Measurements from ENCODE around the gene PPP1R12B.

DNA sequence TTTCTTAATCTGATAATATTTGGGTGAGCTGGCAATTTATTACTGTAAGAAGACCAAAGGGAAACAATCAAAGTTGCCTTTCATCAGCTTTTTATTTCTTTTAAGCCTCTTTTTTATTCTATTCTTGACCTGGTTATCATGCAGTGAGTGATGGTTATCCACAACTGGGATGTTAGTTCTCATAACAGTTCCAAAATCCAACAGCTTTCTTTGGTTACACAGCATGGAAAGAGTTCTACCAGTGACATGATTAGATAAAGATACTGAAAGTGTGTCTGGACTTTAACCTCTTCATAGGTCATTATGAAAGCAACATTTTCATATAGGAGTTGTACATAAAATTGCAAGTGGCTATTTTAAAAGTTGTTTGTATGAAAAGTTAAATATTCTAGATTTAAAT, 198.7 kb downstream of the PPP1R12B start:
- TF ChIP-seq, protein P1, sequence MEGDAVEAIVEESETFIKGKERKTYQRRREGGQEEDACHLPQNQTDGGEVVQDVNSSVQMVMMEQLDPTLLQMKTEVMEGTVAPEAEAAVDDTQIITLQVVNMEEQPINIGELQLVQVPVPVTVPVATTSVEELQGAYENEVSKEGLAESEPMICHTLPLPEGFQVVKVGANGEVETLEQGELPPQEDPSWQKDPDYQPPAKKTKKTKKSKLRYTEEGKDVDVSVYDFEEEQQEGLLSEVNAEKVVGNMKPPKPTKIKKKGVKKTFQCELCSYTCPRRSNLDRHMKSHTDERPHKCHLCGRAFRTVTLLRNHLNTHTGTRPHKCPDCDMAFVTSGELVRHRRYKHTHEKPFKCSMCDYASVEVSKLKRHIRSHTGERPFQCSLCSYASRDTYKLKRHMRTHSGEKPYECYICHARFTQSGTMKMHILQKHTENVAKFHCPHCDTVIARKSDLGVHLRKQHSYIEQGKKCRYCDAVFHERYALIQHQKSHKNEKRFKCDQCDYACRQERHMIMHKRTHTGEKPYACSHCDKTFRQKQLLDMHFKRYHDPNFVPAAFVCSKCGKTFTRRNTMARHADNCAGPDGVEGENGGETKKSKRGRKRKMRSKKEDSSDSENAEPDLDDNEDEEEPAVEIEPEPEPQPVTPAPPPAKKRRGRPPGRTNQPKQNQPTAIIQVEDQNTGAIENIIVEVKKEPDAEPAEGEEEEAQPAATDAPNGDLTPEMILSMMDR (IDR thresholded peaks at IDR 0.05): no peak
- TF ChIP-seq POLR2A (IDR thresholded peaks at IDR 0.05): no peak
